ENCODE measurements around the gene SCAMP1. TPM values are rescaled to one million over a fixed set of nuclear protein-coding genes. Genes with fewer than 3 reads are reported as not detected.
"Not testable (repeated sequence)": the region's sequence is repeated elsewhere in the genome, so short reads cannot be mapped to it uniquely, and the experiment has no call there.

SCAMP1 gene
- polyA plus RNA-seq, 1 donor, result 27.3 TPM

GRCh38 chr5:78416677-78417425, 56.4 kb downstream of the SCAMP1 start:
- H3K36me3 ChIP-seq (ENCODE audit: control insufficient read depth, insufficient read depth, low read length), result peaks cover 10% of the 10 kb centered on the region
- no peak for DNase-seq
- no peak overlapping the region for H3K4me3 ChIP-seq (ENCODE audit: low read length)
- WGBS (ENCODE audit: insufficient coverage, low lambda C conversion rate), result no CpG with 5 or more reads among the region's 1 CpG
- H3K4me1 ChIP-seq (ENCODE audit: control insufficient read depth, insufficient read depth, low read length), result no peaks in the 10 kb centered on the region
- no peaks in the 10 kb centered on the region for H3K9me3 ChIP-seq (ENCODE audit: control insufficient read depth, low read depth, low read length)
- no peaks in the 10 kb centered on the region for H3K27me3 ChIP-seq (ENCODE audit: control insufficient read depth, insufficient read depth, low read length)
- no peak overlapping the region for H3K27ac ChIP-seq (ENCODE audit: low read length)

- H3K9me3 ChIP-seq (ENCODE audit: control insufficient read depth, low read depth, low read length), result no peaks in the 10 kb centered on the region
- H3K27me3 ChIP-seq (ENCODE audit: control insufficient read depth, insufficient read depth, low read length), result no peaks in the 10 kb centered on the region
- WGBS (ENCODE audit: insufficient coverage, low lambda C conversion rate), result 49% methylated on average over 2 of the region's 3 CpGs
- no peak for DNase-seq
- H3K36me3 ChIP-seq (ENCODE audit: control insufficient read depth, insufficient read depth, low read length), result peaks cover 10% of the 10 kb centered on the region
- no peaks in the 10 kb centered on the region for H3K4me1 ChIP-seq (ENCODE audit: control insufficient read depth, insufficient read depth, low read length)
- no peak overlapping the region for H3K27ac ChIP-seq (ENCODE audit: low read length)
- H3K4me3 ChIP-seq (ENCODE audit: low read length), result no peak overlapping the region
Measured at GRCh38 chr5:78419396-78419795, 59.0 kb downstream of the SCAMP1 start.

- Histone ChIP-seq H3K27ac (ENCODE audit: low read length) (no peak overlapping the region), H3K4me1 (ENCODE audit: control insufficient read depth, insufficient read depth, low read length) (no peaks in the 10 kb centered on the region), H3K4me3 (ENCODE audit: low read length) (no peak overlapping the region), H3K27me3 (ENCODE audit: control insufficient read depth, insufficient read depth, low read length) (no peaks in the 10 kb centered on the region), H3K9me3 (ENCODE audit: control insufficient read depth, low read depth, low read length) (no peaks in the 10 kb centered on the region), H3K36me3 (ENCODE audit: control insufficient read depth, insufficient read depth, low read length) (peaks cover 10% of the 10 kb centered on the region)
- DNase-seq, result no peak
Measured at GRCh38 chr5:78420548-78420947, 60.1 kb downstream of the SCAMP1 start.

GRCh38 chr5:78424665-78425064, 64.2 kb downstream of the SCAMP1 start:
- Histone ChIP-seq H3K27me3 (ENCODE audit: control insufficient read depth, insufficient read depth, low read length) (no peaks in the 10 kb centered on the region), H3K4me3 (ENCODE audit: low read length) (no peak overlapping the region), H3K36me3 (ENCODE audit: control insufficient read depth, insufficient read depth, low read length) (peaks cover 8% of the 10 kb centered on the region), H3K9me3 (ENCODE audit: control insufficient read depth, low read depth, low read length) (no peaks in the 10 kb centered on the region), H3K27ac (ENCODE audit: low read length) (no peak overlapping the region), H3K4me1 (ENCODE audit: control insufficient read depth, insufficient read depth, low read length) (no peaks in the 10 kb centered on the region)
- no peak for DNase-seq
- WGBS (ENCODE audit: insufficient coverage, low lambda C conversion rate), result 90% methylated on average over 2 of the region's 3 CpGs

- Histone ChIP-seq H3K27ac (ENCODE audit: low read length) (no peak overlapping the region), H3K36me3 (ENCODE audit: control insufficient read depth, insufficient read depth, low read length) (peaks cover 8% of the 10 kb centered on the region), H3K4me1 (ENCODE audit: control insufficient read depth, insufficient read depth, low read length) (no peaks in the 10 kb centered on the region), H3K4me3 (ENCODE audit: low read length) (no peak overlapping the region), H3K27me3 (ENCODE audit: control insufficient read depth, insufficient read depth, low read length) (no peaks in the 10 kb centered on the region), H3K9me3 (ENCODE audit: control insufficient read depth, low read depth, low read length) (peaks cover 4% of the 10 kb centered on the region)
- WGBS (ENCODE audit: insufficient coverage, low lambda C conversion rate), result 89% methylated on average over 1 of the region's 2 CpGs
- no peak for DNase-seq
Measured at GRCh38 chr5:78429332-78429980, 69.0 kb downstream of the SCAMP1 start.

- Histone ChIP-seq H3K27ac (ENCODE audit: low read length) (no peak overlapping the region), H3K36me3 (ENCODE audit: control insufficient read depth, insufficient read depth, low read length) (peaks cover 8% of the 10 kb centered on the region), H3K27me3 (ENCODE audit: control insufficient read depth, insufficient read depth, low read length) (no peaks in the 10 kb centered on the region), H3K9me3 (ENCODE audit: control insufficient read depth, low read depth, low read length) (peaks cover 4% of the 10 kb centered on the region), H3K4me3 (ENCODE audit: low read length) (no peak overlapping the region), H3K4me1 (ENCODE audit: control insufficient read depth, insufficient read depth, low read length) (no peaks in the 10 kb centered on the region)
- DNase-seq, result no peak
- WGBS (ENCODE audit: insufficient coverage, low lambda C conversion rate), result 100% methylated on average over 1 of the region's 1 CpG
Measured at GRCh38 chr5:78430866-78431265, 70.4 kb downstream of the SCAMP1 start.

- H3K27me3 ChIP-seq (ENCODE audit: control insufficient read depth, insufficient read depth, low read length), result no peaks in the 10 kb centered on the region
- no peak for DNase-seq
Measured at GRCh38 chr5:78433972-78434371, 73.6 kb downstream of the SCAMP1 start.

GRCh38 chr5:78447775-78448424, 87.5 kb downstream of the SCAMP1 start:
- H3K27ac ChIP-seq (ENCODE audit: low read length), result no peak overlapping the region
- peaks cover 3% of the 10 kb centered on the region for H3K36me3 ChIP-seq (ENCODE audit: control insufficient read depth, insufficient read depth, low read length)
- no peaks in the 10 kb centered on the region for H3K9me3 ChIP-seq (ENCODE audit: control insufficient read depth, low read depth, low read length)
- no CpG with 5 or more reads among the region's 3 CpGs for WGBS (ENCODE audit: insufficient coverage, low lambda C conversion rate)
- no peaks in the 10 kb centered on the region for H3K27me3 ChIP-seq (ENCODE audit: control insufficient read depth, insufficient read depth, low read length)
- no peak overlapping the region for H3K4me3 ChIP-seq (ENCODE audit: low read length)
- H3K4me1 ChIP-seq (ENCODE audit: control insufficient read depth, insufficient read depth, low read length), result no peaks in the 10 kb centered on the region
- DNase-seq, result no peak

More at GRCh38 chr5:78433972-78434371, 73.6 kb downstream of the SCAMP1 start:
- no peak overlapping the region for H3K27ac ChIP-seq (ENCODE audit: low read length)
- peaks cover 4% of the 10 kb centered on the region for H3K9me3 ChIP-seq (ENCODE audit: control insufficient read depth, low read depth, low read length)
- no peaks in the 10 kb centered on the region for H3K36me3 ChIP-seq (ENCODE audit: control insufficient read depth, insufficient read depth, low read length)
- H3K4me1 ChIP-seq (ENCODE audit: control insufficient read depth, insufficient read depth, low read length), result no peaks in the 10 kb centered on the region
- no peak overlapping the region for H3K4me3 ChIP-seq (ENCODE audit: low read length)

- DNase-seq, result no peak
- Histone ChIP-seq H3K4me3 (ENCODE audit: low read length) (no peak overlapping the region), H3K9me3 (ENCODE audit: control insufficient read depth, low read depth, low read length) (no peaks in the 10 kb centered on the region), H3K36me3 (ENCODE audit: control insufficient read depth, insufficient read depth, low read length) (peaks cover 3% of the 10 kb centered on the region), H3K27ac (ENCODE audit: low read length) (no peak overlapping the region), H3K27me3 (ENCODE audit: control insufficient read depth, insufficient read depth, low read length) (no peaks in the 10 kb centered on the region), H3K4me1 (ENCODE audit: control insufficient read depth, insufficient read depth, low read length) (no peaks in the 10 kb centered on the region)
Measured at GRCh38 chr5:78449103-78449502, 88.7 kb downstream of the SCAMP1 start.

GRCh38 chr5:78457507-78457906, 97.1 kb downstream of the SCAMP1 start:
- H3K9me3 ChIP-seq (ENCODE audit: control insufficient read depth, low read depth, low read length); H3K4me3 ChIP-seq (ENCODE audit: low read length); H3K4me1 ChIP-seq (ENCODE audit: control insufficient read depth, insufficient read depth, low read length); H3K27me3 ChIP-seq (ENCODE audit: control insufficient read depth, insufficient read depth, low read length); H3K36me3 ChIP-seq (ENCODE audit: control insufficient read depth, insufficient read depth, low read length); DNase-seq; H3K27ac ChIP-seq (ENCODE audit: low read length): not testable (repeated sequence)
- WGBS (ENCODE audit: insufficient coverage, low lambda C conversion rate), result no CpG with 5 or more reads among the region's 14 CpGs
